CD4-positive, alpha-beta T cell treated with Interleukin-17A for 1 hour (primary cell): ENCODE data around the gene OAT.
"Not testable (repeated sequence)": the region's sequence is repeated elsewhere in the genome, so short reads cannot be mapped to it uniquely, and the experiment has no call there.

ENCODE experiments used
- DNase-seq: peaks from one replicate; pipeline ENCODE4 v3.0.0-alpha.2; 2020

The OAT gene

DNA sequence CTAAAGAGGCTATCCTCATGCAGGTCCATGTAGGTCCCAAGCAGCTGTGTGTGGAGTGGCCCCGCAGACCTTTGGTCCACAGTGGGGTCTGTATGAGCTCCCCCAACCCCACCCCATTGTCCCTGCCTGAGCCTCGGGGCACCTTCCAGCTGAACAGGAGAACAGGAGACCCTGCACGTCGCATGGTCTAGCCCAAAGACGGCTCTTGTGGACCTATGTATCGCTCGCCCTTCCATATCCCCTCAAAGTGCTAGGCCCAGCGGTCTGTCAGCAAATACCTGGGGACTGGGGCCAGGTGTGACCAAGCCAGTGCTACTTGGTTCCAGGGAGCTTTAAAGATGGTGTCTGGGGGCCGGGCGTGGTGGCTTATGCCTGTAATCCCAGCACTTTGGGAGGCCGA, 43.0 kb downstream of the OAT start:
- DNase-seq: no peak

DNA sequence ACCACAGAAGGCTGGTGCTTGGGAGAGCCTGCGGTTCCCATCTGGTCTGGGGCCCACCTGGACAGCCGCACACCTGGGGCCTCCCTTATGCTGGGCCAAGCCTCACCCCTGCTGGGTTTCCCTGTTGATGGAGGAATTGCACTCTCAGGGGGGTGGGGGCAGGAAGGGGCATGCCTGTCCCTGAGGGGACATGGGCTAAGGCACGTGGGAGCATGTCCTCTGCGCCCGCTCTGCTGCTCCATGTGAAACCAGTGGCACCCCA, 43.4 kb downstream of the OAT start:
- DNase-seq: no peak

DNA sequence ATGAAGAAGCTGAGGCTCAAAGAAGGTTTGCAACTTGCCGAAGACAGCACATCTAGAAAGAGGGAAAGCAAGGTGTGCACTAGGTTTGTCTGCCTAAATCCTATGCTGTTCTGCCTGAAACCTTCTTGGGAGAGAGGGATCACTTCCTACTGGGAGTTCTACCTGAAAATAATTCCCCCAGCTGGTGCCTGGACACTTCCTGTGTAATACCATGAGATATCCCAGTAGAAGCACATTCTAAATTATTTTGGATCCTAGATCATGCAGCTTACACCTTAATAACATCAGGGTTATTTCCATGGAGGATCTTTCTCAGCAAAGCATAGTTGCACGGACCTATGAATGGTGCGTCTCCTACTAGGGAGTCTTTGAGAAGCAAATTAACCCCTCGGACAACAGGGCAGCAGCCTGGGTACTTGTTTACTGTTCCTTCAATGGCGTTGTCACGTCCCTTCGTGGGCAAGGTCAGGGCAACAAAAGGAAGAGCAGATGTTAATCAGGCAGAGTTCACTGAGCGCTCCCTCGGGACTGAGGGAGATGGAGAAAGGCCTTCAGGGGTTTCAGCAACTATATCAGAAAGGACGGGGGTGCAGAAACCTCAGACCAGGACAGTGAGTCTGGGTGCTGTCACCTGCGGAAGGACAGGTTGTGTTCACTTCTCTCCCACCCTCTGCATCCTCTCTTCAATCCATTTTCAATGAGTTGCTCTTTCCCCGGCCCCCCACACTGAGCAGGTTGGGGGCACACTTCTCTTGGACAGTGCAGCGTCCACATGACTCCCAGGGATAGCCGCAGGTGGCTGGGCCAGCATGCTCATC, 44.0 kb downstream of the OAT start:
- no peak for DNase-seq

DNA sequence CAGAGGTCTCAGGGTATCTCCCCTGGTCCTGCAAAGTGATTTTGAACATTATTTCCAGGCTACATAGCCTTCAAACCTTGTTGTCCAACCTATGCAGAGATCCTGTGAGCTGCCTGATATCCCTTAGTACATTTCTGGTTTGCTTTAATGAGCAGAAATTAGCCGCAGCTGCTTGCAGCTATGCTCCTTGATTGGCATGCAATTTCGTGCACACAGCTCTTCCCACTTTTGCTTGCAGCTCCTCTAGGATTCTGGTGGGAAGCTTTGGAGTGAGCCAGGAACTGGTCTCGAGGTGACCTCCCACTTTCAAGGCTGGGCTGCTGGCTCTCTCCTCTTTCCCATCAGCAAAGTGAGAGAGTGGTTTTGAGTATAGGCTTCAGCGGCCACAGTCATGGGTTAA, 45.8 kb downstream of the OAT start:
- DNase-seq: no peak

DNA sequence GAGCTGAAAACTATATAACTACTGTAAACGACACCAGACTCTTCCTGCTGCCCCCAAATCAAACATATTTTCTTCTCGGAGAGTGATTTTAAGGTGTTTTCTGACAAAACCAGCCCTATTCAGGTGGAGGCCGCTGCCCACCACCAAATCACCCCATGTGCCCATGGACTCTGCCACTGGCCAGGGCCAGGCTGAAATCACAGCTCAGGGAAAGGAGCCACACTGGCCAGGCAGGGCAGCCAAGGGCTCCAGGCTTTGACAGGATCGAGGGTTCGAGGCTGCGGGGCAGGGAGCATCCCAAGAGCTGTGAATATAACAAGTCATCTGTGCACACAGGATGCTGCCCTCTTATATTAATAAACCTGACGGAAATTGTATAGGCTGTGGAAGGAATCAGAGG, 48.3 kb downstream of the OAT start:
- DNase-seq: no peak

DNA sequence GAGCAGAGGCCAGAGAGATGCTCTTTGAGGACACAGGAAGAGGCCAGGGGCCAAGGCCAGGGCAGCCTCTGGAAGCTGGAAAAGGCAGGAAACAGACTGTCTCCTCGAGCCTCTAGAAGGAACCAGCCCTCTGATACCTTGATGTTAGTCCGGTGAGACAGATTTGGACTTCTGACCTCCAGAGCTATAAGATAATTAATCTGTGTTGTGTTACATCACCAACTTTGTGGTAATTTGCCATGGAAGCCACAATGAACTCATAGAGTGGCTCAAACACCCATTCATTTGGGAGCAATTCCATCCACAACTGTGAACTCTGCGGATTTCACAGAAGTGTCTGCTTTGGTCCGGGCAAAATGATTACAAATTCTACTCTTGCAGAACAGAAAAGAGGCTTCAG, 48.7 kb downstream of the OAT start:
- no peak for DNase-seq

DNA sequence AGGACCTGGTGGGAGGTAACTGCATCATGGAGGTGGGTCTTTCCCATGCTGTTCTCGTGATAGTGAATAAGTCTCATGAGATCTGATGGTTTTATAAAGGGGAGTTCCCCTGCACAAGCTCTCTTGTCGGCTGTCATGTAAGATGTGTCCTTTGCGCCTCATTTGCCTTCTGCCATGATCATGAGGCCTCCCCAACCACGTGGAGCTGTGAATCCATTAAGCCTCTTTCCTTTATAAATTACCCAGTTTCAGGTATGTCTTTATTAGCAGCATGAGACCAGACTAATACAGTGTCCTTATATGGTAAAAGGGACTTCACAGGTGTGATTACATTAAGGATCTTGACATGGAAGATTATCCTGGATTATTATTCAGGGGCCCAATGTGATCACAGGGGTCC, 49.2 kb downstream of the OAT start:
- not testable (repeated sequence) for DNase-seq

DNA sequence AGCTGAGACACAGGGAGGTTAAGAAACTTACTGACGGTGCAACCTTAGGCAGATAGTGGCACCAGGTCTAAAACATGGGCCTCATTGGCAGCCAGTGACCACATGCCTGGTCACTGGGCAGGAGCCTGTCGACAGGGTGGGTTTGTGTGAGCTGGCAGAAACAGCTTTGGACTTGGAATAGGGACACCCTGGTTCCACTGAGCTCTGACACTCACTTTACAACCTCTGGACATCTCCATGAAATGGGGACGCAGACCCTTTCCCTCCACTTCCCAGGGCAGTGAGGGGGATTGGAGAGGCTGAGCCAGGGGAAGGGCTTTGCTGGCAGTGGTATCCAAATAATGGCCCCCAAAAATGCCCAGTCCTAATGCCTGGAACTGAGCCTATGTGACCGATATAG, 49.7 kb downstream of the OAT start:
- no peak for DNase-seq

DNA sequence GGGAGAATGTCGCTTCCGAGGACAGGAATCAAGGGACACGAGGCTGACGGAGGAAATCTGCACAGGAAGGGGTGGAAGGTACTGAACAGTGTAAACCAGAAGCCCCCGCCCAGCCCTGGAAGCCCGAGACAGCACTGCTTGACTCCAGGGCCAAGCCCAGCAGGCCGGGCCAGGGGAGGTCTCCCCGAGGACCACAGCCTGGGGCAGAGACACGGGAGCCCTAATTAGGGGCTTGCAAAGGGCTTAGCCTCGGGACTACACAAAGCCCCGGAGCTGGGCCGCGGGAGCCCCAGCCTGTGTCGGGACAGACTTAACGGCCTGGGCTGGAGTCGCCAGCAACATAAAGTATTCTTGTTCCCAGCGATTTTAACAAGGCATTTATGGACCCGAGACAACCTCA, 50.8 kb downstream of the OAT start:
- DNase-seq: no peak

DNA sequence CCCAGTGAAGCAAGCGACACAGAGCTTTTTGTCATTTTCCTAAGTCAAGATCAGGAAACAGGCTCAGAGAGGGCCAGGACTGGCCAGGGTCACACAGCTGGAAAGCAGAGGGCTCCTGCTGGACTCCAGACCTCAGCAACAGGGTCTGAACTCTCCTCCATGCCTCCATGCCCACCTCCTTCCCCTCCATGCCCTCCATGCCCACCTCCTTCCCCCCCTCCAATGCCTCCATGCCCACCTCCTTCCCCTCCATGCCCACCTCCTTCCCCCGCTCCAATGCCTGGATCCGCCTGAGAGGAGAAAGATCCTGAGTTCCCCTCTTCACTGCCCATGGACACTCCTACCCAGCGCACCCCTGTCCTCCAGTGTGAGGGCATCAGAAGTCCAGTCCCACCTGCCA, 51.3 kb downstream of the OAT start:
- no peak for DNase-seq

DNA sequence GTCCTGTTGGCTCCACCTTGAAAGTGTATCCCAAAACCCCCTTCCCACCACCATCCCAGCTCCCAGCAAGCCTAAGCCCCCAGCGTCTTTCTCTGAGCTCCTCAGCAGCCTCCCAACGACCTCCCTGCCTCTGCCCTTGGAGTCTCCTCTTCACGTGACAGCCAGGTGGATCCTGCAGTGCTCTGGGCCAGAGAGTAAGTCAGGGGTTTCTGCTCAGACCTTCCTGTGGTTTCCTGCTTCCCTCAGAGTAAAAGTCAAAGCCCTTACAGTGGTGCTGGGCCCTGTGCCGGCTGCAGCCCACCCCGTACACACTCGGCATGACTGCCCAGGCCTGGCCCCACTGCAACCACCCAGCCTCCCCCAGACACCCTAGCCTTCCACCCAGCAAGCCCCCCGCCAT, 51.9 kb downstream of the OAT start:
- no peak for DNase-seq

DNA sequence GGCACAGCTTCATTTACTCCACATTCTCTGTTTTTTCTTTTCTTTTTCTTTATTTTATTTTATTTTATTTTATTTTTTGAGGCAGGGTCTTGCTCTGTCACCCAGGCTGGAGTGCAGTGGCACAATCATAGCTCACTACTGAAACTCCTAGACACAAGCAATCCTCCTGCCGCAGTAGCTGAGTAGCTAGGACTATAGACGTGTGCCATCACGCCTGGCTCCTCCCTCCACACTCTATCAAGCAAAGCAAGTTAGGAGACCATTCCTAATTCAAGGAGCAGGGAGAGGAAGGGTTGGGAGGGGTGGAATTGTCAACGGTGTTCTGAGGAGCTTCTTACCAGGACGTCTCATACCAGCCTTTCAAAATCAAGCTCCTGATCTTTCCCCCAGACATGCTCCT, 52.4 kb downstream of the OAT start:
- no peak for DNase-seq

DNA sequence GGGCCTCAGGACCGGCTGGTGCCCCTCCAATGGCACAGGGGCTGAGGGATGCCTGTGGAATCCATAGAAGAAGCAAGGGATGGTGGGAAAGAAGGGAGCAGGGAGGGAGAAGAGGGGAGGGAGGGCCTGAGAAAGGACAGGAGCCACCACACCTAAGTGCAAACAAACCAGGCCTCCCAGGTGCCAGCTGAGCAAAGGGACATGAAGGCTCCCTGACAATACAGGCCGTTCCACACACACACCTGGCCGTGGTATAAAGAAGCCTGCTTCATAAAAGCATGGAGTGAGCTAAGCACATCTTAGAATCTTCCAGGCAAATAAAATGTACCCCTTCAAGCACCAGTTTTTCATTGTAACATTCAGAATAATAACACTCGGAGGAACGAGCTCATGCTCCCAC, 54.0 kb downstream of the OAT start:
- no peak for DNase-seq

DNA sequence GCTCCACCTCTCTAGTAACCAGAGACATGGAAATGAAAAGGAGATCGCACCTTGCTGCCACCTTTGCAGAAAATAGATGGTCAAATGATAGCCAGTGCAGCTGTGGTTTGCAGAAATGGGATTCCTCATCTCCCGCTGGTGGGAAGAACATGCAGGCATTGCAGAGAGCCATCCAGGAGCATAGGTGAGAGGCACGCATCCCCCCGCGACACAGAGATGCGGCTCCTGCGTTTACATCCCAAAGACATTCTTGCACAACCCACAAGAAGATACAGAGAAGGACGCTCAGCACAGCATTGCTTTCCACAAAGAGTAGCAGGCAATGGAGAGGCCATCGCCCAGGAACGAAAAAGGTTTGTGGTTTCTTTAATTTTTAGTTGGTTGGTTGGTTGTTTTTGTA, 56.2 kb downstream of the OAT start:
- DNase-seq: no peak

DNA sequence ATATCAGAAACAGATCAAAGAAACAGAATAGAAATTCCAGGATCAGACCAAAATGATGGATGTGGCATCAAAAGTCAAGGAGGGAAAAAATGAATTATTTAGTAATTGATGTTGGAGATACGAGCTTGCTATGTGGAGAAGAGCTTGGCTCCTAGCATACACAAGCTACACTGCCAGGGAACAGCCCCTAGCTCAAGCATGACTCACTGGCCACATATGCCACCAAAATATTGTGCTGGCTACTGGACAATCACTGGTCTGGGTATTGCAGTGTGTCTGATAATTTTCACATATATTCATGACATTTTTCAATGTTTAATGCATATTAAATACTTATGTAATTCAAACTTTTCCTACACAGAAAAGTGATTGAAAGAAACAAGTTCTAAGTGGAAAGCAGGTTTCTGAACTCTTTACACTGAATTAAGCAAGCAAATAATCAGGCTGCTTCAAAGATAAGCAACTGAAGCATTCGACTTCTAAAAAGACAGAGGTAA, 59.3 kb downstream of the OAT start:
- DNase-seq: no peak

DNA sequence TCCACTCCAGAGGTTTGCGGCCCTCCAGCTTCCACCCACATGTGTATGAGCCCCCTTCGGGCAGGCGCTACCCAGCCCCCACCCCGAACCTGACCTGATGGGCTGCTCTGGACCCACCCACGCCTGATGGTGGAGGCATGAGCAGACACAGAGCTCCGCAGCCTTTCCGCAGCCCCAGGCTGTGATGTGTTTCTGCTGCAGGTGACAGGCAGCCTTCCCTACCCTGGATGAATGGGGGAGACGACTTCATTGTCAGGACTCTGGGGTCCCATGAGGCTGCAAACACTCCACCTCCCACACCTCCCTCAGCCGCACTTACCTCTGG, 61.2 kb downstream of the OAT start:
- DNase-seq: no peak

DNA sequence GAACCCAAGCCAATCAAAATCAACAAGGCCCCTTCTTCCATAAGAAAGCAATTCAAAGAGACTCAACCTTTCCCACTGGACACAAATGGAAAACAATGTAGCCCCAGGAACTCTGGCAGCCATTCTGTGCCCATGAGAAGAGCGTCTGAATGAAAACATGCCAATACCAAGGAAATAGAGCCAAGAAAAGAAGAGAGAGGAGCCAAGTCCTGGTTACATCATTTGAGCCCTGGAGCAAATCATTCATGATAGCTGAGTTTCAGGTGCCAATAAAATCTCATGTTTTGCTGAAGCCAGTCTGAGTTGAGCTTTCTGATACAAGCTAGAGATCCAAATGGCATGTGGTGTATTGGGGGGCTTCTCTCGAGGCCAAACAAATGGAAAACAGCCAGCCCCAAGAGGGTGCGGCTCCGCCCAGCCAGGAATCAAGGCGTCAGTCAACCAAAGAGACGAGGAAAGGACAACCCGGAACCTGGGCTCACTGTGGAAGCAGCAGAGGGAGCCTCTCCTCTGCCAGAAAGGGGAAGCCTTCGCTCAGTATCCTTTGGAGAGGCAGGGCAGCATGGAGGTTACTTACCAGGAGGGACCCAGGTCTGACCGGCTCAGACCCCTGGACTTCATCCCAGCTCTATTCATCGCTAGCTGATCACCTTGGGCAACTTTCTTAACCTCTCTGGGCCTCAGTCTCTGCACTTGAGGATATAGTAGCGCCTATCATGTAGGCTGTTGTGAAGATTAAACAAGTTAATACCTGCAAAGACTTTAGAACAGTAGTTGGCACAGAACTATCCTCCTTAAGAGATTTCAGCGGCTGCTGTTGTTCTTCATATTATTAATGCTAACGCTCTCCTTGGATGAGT, 61.8 kb downstream of the OAT start:
- no peak for DNase-seq

DNA sequence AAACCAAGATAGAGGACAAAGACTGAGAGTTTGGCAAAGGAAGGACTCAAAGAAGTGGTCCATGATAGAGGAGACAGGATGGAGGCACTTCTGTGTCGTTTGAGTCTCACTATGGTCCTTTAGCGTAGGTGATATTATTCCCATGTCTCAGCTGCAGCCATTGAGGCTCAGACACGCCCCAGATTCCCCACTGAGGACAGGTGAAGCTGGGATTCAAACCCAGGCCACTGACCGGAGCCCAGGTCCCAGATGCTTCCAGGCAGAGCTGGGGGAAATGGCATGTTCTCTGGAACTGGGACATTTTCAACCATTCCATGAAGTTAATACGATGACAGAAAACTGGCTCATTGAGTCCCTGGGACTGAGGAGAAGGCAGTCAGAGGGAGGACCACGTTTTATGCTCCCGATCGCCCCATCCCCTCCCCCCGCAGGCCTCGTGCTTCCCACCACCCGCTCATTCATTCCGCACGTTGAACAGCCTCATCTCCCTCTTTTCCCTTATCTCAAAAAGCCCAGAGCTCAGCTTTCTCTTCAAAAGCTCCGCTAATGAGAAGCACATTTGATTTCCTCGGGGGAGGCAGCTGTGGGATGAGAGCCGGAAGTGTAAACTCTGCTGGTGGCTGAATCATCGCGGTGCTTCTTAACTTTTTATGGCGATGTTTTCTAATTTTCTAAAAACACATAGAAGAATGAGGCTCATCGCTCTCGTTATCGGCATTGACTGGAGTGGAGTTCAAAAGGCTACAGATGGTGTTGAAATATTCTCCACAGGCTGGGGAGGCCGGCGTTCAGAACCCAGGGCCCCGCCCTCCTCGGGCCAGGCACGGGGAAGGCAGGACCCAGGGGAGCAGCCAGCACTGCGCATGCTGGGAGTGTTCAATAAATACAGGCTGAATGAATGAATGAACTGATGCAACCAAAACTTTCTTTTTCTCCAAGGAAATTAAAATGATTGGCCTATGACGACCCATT, 64.0 kb downstream of the OAT start:
- peak; percentile 18 for DNase-seq

DNA sequence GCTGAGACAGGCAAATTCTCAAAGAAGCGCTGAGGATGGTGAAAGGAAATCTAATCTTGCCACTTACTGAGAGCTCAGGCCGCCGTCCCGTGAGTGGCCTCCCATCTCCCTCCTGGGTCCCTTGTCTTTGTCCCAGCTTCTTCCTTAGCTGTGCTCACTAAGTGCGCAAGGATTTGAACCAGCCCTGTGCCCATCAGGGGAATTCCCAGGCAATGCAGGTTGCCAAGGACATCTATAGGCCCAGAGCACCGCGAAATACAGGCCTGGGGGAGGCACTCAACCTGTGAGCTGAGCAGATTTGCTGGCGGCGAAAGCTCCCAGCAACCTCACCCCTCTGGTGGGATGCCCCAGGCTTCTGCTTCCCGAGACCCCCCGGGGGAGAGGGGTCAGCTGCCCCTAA, 64.8 kb downstream of the OAT start:
- DNase-seq: no peak

DNA sequence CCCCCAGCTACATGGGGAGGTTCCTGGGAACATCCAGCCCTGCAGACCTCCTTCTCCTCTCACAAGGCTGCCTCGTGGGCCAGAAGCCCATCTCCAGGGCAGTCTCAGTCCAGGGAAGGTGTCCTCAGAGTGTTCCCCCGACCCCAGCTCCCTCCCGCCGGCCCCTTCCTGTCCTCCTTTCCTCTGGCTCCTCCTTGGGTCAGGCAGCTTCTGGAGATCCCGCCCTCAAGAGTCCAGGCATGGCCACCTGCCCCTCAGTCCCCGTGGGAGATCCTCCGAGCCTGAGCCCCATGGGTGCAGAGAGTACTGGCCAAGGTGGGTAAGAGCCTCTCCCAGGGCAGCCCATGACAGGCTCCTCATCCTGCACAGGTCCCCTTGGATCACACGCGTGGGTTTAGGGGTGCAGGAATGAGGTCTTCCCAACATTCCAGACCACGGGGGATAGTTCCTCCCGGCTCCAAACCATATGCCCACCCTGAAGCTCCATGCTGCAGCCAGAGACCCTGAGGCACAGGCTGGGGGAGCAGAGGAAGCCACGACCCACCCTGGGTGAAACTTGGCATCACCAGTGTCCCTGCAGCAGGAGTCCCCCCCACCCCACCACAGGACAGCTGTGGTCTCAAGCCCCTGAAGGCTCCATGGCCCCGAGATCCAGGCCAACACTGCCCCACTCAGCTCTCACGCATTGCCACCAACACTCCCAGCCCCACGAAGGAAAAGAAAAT, 65.5 kb downstream of the OAT start:
- no peak for DNase-seq

DNA sequence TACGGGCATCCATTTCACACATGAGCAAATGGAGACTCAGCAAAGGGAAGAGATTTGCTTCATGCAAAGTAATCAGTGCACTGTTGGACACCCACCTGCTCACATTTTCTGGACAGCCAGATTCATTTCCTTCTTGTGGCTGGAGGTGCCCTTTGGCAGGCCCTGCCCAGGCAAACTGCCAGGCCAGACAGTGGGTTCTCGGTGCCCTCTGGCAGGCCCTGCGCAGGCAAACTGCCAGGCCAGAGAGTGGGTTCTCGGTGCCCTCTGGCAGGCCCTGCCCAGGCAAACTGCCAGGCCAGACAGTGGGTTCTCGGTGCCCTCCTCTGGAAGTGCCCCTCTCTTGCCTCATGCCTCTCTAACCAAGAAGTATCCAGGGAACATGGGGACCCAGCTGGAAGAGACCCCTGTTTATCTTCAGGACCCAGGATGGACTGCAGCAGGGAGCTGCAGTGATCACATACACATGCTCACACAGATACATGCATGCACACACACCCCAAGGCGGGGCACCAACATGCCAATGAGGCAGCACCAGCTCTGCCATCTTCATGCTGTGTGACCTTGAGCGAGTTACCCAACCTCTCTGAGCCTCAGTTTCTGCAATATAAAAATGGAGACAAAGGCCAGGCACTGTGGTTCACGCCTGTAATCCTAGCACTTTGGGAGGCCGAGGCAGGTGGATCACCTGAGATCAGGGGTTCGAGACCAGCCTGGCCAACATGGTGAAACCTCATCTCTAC, 67.1 kb downstream of the OAT start:
- DNase-seq: no peak

DNA sequence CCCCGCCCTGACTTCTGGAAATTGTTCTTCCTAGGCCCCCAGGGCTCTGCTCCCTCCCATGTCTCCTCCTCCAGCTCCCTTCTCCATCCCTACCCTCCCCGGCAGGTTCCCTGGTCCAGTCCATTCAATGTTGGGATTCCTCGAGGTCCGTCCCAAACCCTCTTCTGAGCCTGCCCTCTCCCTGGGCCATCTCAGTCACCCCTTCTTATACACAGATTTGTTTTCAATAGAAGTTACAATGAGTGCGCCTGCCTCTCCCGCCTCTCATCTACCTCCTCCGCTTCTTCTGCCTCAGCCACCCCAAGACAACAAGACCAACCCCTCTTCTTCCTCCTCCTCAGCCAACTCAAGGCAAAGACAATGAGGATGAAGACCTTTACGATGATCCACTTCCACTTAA, 67.9 kb downstream of the OAT start:
- no peak for DNase-seq
